ENCODE measurements around the gene CCHCR1.

CCHCR1 gene

DNA sequence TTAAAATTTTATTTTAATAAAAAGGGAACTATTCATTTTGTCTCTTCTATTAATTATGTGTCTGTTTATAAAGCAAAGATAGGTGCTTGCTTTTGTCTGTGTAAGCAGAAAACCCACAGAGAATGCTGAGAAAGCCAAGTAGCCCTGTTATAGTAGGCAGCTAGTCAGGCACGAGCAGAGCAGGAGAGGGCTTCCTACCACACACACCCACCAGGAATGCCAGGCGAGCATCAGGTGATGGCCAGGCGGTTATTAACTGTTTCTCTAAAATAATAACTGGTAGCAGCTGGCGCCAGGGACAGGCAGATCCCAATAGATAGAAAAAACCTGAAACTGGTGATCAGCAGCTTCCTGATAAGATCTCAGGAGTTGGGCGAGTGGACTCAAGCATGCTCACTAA lies 60.9 kb downstream of the CCHCR1 start:
- peak in 1 of 3 experiments; percentile 14 for DNase-seq

DNA sequence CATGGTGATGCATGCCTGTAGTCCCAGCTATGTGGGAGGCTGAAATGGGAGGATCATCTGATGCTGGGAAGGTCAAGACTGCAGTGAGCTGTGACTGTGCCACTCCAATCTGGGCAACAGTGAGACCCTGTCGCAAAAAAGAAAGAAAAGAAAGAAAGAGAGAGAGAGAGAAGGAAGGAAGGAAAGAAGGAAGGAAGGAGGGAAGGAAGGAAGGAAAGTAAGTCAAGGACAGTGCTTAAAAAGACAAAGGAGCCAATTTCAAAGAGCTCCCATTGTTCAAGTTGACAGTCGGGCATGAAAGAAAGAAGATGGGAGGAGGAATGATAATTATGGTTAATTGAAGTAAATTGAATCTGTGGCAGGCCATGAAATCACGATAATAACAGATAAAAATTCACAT lies 61.4 kb downstream of the CCHCR1 start:
- DNase-seq, result no peak

DNA sequence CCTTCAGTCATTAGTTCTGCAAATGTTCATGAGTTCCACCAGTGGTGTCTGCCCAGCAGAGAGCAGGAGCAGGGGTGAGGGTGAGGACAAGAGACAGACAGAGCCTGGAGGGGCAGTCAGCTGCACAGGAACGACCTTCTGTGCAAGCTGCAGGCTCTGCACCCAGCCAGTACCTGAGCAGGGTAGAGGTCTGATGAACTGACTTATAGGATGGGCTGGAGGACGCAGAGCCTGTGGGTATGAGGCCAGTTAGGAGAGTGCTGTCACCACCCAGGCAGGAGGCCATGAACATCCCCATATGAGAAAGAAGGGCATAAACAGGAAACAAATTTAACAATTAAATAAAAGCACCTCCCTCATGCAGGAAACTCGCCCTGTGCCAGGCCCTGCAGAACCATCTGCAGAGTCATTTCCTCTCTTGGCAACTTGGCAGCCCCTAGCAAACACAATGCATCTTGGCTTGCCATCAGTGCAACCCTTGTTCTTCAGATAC lies 63.2 kb downstream of the CCHCR1 start:
- no peak for DNase-seq

DNA sequence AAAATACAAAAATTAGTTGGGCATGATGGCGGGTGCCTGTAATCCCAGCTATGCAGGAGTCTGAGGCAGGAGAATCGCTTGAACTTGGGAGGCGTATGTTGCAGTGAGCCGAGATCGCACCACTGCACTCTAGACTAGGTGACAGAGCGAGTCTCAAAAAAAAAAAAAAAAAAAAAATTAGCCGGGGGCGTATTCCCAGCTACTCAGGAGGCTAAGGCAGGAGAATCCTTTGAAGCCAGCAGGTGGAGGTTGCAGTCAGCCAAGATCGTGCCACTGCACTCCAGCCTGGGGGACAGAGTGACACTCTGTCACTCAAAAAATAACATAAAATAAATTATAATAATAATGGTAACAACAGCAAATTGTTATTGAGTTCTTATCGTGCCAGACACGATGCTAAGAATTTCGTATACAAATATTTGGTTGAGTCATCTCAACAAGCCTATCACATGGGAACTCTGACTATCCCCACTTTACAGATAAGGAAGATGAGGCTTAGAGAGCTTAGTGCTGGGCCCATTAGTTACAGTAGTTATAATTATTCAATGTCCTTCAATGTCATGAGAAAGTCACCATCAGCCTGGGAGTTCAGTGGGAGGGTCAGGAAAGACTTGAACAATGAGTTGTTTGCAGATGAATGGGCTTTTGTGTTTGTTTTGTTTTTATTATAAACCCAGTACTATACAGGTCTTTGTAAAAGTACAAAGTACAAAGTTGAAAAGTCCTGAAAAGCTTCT lies 64.7 kb downstream of the CCHCR1 start:
- DNase-seq, result no peak
